H1 (cell line): ENCODE data around the gene PTPN22. TPM values are rescaled to one million over a fixed set of nuclear protein-coding genes. Genes with fewer than 3 reads are reported as not detected.

Source experiments
- ASH2L ChIP-seq: fragments of 200-600, 300-600 bp; sonication (generic); IDR thresholded peaks from one replicate; pipeline ENCODE4 v1.7.1; 2017; ENCODE audit warnings: low read length
- CHD2 ChIP-seq: IDR thresholded peaks from 2 replicates; pipeline ENCODE4 v1.6.1; 2012; ENCODE audit warnings: low read length, improper control_type of control experiment
- CHD7 ChIP-seq: fragments of 300-600 bp; sonication (generic); IDR thresholded peaks from 2 replicates; pipeline ENCODE4 v1.7.1; 2012; ENCODE audit warnings: low read length, moderate library complexity, mild to moderate bottlenecking, inconsistent platforms; ENCODE audit not compliant: insufficient replicate concordance
- E2F6 ChIP-seq: IDR thresholded peaks from 2 replicates; pipeline ENCODE4 v1.6.1; 2012; ENCODE audit warnings: inconsistent platforms
- EZH2 ChIP-seq: fragments of 200-600 bp; sonication (generic); IDR thresholded peaks from 2 replicates; pipeline ENCODE4 v1.7.1; 2012; ENCODE audit warnings: low read depth, mild to moderate bottlenecking, moderate library complexity, low read length, inconsistent platforms; ENCODE audit not compliant: severe bottlenecking
- KDM5A ChIP-seq: fragments of 200-600 bp; IDR thresholded peaks from 2 replicates; pipeline ENCODE4 v1.7.1; 2012; ENCODE audit warnings: mild to moderate bottlenecking, low read length, inconsistent platforms, mixed read lengths
- polyA plus RNA-seq, 7 experiments: library from polyadenylated mRNA; depleted of rRNA in 3 of 7; stranded (reverse) in 5 of 7; unstranded in 2 of 7; fragments of >200 nt in 5 of 7; fragments of 200-250 nt in 2 of 7; gene quantifications; 1 replicate in 5 of 7; 2 replicates in 1 of 7; 4 replicates in 1 of 7; pipeline versions ENCODE4 v1.2.1 to v1.2.3, GENCODE V29; 2011 to 2013; ENCODE audit warnings: missing spikeins in 2 of 7, mixed read lengths in 2 of 7
- total RNA-seq: library from RNA; stranded (reverse); fragmentation: NEBNext Ultra II Directional; extraction: Animal tissue kit (Norgen Biotek cat#: 25700); gene quantifications from 2 replicates; pipeline ENCODE4 v1.2.1, GENCODE V29; 2021
- TF ChIP-seq, protein P1 (sequence below): IDR thresholded peaks from 2 replicates; pipeline ENCODE4 v1.6.1; 2012; ENCODE audit warnings: low read length, inconsistent platforms

Gene PTPN22
- total and polyA plus RNA-seq, 2 of the 8 experiments (the other 6 are each of a cell fraction or from before 2014, with no cell fraction given) = not detected

DNA sequence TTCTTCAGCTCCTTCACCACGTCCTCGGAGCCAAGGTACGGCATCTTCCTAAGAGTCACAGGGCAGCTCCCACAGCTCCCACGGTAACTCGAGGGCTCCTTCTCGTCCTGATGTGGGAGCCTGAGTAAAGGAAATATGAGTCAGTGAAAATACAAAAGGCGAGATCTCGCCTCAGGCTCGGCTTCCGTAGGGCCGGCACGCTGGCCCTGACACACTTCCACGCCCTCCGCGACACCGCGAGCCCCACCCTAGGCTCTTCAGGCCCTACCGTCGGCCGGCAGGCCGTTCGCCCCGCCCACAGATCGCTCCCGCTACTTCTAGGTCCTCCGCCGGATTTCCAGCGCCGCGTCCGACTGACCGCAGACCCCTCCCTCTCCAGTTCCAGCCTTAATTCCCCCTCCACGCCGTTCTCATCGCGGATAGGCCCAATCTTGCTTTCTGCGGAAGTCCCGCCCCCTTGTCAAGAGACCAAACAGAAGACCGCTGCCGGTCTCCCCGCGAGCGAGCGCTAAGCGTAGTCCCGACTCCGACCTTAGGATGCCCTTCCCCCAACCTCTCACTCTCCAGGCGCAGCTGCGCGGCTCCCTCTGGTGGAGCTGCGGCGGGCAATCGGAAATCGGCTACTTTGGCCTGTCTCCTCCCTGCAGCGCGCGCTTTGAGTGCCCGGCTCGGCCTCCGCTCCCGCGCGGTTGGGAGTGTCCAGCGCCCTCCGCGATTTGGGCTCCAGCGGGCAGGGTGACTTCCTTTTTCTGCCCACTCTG is 33.3 kb upstream of the PTPN22 start, which contains the start of the genes AP4B1 and DCLRE1B (continued):
- TF ChIP-seq, protein P1, sequence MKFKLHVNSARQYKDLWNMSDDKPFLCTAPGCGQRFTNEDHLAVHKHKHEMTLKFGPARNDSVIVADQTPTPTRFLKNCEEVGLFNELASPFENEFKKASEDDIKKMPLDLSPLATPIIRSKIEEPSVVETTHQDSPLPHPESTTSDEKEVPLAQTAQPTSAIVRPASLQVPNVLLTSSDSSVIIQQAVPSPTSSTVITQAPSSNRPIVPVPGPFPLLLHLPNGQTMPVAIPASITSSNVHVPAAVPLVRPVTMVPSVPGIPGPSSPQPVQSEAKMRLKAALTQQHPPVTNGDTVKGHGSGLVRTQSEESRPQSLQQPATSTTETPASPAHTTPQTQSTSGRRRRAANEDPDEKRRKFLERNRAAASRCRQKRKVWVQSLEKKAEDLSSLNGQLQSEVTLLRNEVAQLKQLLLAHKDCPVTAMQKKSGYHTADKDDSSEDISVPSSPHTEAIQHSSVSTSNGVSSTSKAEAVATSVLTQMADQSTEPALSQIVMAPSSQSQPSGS = peak; percentile 34; the same call in 1 of the 2 replicates
- TF ChIP-seq ASH2L (peak; percentile 90), KDM5A (peak; percentile 25; the same call in 1 of the 2 replicates), CHD7 (no peak), E2F6 (no peak), EZH2 (no peak), CHD2 (peak; percentile 84)
